Astrocyte of the cerebellum (primary cell): ENCODE results near the gene SORCS2.

Experiments used
- DNase-seq: peaks from one replicate; pipeline ENCODE4 v3.0.0-alpha.2; 2011; ENCODE audit warnings: low read depth
- H3K4me3 ChIP-seq: 2 replicates; pipeline ENCODE4 v1.5.1; 2011; ENCODE audit warnings: mild to moderate bottlenecking, low read depth, low read length, moderate library complexity
- in situ Hi-C: cut with HindIII; loops from 2 replicates; pipeline ENCODE4 v1.10.0; 2017; ENCODE audit warnings: low sequenced_read_pairs
- TF ChIP-seq, protein P1 (sequence below): IDR thresholded peaks from 2 replicates; pipeline ENCODE4 v1.5.1; 2012; ENCODE audit warnings: low read length, low read depth, moderate library complexity, mild to moderate bottlenecking; ENCODE audit errors: missing control alignments

Gene SORCS2

DNA sequence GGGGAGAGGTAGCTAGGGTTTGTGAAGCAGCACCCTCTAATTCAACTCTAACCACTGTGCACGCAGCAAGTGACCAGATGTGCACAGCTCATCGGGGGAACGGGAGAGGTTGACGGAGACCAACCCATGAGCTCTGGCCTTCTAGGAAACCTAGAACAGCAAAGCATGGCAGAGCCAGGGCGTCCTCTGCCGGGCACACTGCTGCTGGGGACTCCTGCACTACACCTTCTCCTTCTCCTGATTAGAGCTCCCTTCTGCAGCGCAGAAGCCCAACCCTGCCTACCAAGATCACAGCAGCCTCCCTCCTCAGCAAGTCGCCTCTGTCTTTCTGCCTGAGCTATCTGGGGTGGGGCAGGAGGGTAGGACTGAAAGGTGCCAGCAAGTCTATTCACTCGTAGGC is 494.7 kb downstream of the SORCS2 start:
- H3K4me3 ChIP-seq = no peak overlapping the region
- TF ChIP-seq, protein P1, sequence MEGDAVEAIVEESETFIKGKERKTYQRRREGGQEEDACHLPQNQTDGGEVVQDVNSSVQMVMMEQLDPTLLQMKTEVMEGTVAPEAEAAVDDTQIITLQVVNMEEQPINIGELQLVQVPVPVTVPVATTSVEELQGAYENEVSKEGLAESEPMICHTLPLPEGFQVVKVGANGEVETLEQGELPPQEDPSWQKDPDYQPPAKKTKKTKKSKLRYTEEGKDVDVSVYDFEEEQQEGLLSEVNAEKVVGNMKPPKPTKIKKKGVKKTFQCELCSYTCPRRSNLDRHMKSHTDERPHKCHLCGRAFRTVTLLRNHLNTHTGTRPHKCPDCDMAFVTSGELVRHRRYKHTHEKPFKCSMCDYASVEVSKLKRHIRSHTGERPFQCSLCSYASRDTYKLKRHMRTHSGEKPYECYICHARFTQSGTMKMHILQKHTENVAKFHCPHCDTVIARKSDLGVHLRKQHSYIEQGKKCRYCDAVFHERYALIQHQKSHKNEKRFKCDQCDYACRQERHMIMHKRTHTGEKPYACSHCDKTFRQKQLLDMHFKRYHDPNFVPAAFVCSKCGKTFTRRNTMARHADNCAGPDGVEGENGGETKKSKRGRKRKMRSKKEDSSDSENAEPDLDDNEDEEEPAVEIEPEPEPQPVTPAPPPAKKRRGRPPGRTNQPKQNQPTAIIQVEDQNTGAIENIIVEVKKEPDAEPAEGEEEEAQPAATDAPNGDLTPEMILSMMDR = no peak
- DNase-seq = no peak
- in situ Hi-C loops = no loop called here

- DNase-seq = no peak
Observed at GRCh38 chr4:7687796-7688195, 495.5 kb downstream of the SORCS2 start.

DNA sequence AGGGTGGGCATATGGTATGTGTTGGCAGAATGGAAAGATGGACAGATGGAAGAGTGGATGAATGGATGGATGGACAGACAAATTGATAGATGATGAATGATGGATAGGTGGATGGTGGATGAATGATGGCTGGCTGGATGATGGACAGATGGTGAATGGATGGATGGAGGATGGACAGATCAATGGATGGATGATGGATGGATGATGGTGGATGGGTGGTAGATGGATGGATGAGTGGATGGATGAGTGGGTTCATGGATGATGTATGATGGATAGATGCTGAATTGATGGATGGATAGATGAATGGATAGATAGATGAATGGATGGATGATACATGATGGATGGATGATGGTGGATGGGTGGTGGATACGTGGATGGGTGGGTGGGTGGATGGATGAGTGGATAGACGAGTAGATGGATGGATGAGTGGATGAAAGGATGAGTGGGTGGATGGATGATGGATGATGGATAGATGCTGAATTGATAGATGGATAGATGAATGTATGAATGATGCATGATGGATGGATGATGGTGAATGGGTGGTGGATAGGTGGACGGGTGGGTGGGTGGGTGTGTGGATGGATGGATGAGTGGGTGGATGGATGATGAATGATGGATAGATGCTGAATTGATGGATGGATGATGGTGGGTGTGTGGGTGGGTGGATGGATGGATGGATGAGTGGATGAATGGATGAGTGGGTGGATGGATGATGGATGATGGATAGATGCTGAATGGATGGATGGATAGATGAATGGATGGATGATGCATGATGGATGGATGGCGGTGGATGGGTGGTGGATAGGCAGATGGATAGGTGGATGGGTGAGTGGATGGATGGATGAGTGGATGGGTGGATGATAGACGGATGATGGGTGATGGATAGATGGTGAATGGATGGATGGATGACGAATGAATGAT is 497.7 kb downstream of the SORCS2 start:
- in situ Hi-C loops = loop anchor here (10.0 kb wide), 1 partner anchor 65 kb away; no protein-coding TSS in a partner anchor
- no peak overlapping the region for H3K4me3 ChIP-seq
- no peak for DNase-seq
- TF ChIP-seq, protein P1 = no peak

More at GRCh38 chr4:7687796-7688195, 495.5 kb downstream of the SORCS2 start:
- TF ChIP-seq, protein P1 = no peak
- in situ Hi-C loops = no loop called here
- H3K4me3 ChIP-seq = no peak overlapping the region

DNA sequence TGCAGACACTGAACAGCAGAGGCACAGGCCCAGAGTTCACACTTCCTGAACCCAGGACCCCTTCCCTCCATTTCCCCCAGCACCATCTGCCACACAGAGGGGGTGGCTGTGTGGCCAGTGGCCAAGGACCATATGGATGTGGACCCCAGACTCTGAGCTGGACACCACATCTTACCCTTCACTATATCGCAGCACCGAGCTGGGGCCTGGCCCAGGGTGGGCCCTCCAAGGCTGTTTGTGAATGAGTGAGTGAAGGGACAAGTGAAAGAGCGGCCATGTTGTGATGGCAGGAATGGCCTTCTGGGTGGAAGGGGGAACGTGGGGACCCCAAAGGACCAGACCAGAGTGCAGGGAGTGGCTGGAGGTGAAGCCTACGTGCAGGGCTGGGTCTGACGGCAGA is 498.7 kb downstream of the SORCS2 start:
- in situ Hi-C loops = loop anchor here (10.0 kb wide), 1 partner anchor 64 kb away; no protein-coding TSS in a partner anchor
- H3K4me3 ChIP-seq = no peak overlapping the region
- TF ChIP-seq, protein P1 = no peak
- DNase-seq = no peak

- no peak for DNase-seq
- in situ Hi-C loops = loop anchor here (10.0 kb wide), 1 partner anchor 63 kb away; no protein-coding TSS in a partner anchor
- no peak overlapping the region for H3K4me3 ChIP-seq
- TF ChIP-seq, protein P1 = no peak
Observed at GRCh38 chr4:7691982-7692381, 499.6 kb downstream of the SORCS2 start.

DNA sequence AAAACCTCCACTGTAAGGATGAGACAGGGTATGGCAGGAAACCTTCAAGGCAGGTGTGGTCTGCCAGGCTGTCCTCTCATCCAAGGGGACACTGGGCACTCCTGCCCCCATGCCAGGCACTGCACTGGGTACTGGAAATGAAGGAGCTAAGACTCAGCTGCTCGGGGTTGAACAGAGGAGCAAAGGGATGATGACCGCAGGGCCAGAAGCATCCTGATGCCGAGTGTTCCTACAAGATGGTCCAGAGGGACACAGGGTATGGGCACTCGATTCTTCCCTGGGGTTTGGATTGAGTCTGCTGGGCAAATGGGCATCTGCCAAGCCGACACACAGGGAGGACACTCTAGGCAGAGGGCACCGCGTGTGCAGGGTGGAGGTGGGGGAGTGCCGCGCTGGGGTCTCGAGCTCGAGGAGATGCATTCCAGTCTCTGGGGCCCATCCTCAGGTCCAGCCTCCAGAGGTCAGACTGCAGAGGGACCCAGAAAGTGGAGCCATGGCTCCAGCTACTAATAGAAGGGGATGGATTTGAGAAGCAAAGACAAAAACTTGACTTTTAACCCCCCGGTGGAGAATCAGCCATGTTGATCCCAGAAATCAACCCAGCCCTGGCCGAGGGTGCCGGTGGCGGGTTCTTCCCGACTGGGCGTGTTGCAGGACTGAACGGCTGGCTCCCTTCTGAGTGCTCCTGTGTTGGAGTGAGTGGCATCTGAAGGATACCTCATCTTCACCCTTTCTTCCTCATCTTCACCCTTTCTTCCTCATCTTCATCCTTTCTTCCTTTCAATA is 500.3 kb downstream of the SORCS2 start:
- in situ Hi-C loops = loop anchor here (10.0 kb wide), 1 partner anchor 62 kb away; no protein-coding TSS in a partner anchor
- DNase-seq = no peak
- TF ChIP-seq, protein P1 = no peak
- no peak overlapping the region for H3K4me3 ChIP-seq
